Parathyroid adenoma (tissue), 2 donors: Measurements from ENCODE around the gene GRID1.

Experiments used
- H2AFZ ChIP-seq: fragments of 300-600 bp; sonication (generic); one replicate; pipeline ENCODE4 v1.7.0; 2017; ENCODE audit warnings: antibody characterized with exemption, mild to moderate bottlenecking
- H3K27ac ChIP-seq: fragments of 300-600 bp; sonication (generic); one replicate; pipeline ENCODE4 v1.7.0; 2017
- H3K27me3 ChIP-seq: fragments of 300-600 bp; sonication (generic); one replicate; pipeline ENCODE4 v1.7.0; 2017; ENCODE audit warnings: low read length; ENCODE audit not compliant: control insufficient read depth, insufficient read depth
- H3K36me3 ChIP-seq: fragments of 300-600 bp; sonication (generic); one replicate; pipeline ENCODE4 v1.7.0; 2017; ENCODE audit warnings: low read length; ENCODE audit not compliant: control insufficient read depth, insufficient read depth
- H3K4me1 ChIP-seq: fragments of 300-600 bp; sonication (generic); one replicate; pipeline ENCODE4 v1.7.0; 2017; ENCODE audit warnings: control low read depth
- H3K4me2 ChIP-seq: fragments of 300-600 bp; sonication (generic); one replicate; pipeline ENCODE4 v1.7.0; 2017; ENCODE audit warnings: low read length
- H3K4me3 ChIP-seq: fragments of 300-600 bp; sonication (generic); one replicate; pipeline ENCODE4 v1.7.0; 2017; ENCODE audit warnings: low read depth, low read length
- H3K79me2 ChIP-seq: fragments of 300-600 bp; sonication (generic); one replicate; pipeline ENCODE4 v1.7.0; 2017; ENCODE audit warnings: control low read depth
- H3K9ac ChIP-seq: fragments of 300-600 bp; sonication (generic); one replicate; pipeline ENCODE4 v1.7.0; 2017; ENCODE audit warnings: mild to moderate bottlenecking
- H3K9me3 ChIP-seq: fragments of 300-600 bp; sonication (generic); one replicate; pipeline ENCODE4 v1.7.0; 2017; ENCODE audit warnings: low read length; ENCODE audit not compliant: control insufficient read depth
- CTCF ChIP-seq: fragments of 300-600 bp; sonication (generic); IDR thresholded peaks from one replicate; pipeline ENCODE4 v1.7.0; 2017; ENCODE audit warnings: antibody characterized with exemption, mild to moderate bottlenecking
- donor health status: primary hyperparathyroidism.

GRID1 gene

GRCh38 chr10:86164174-86164774 is 202.3 kb downstream of the GRID1 start:
- Histone ChIP-seq H3K4me1 (no peaks in the 10 kb centered on the region), H3K9ac (no peak overlapping the region), H3K4me2 (no peak overlapping the region), H3K27ac (no peak overlapping the region), H3K36me3 (no peaks in the 10 kb centered on the region), H3K4me3 (no peak overlapping the region), H3K27me3 (no peaks in the 10 kb centered on the region), H3K9me3 (no peaks in the 10 kb centered on the region), H2AFZ (no peak overlapping the region), H3K79me2 (no peaks in the 10 kb centered on the region)
- no peak for TF ChIP-seq CTCF

- Histone ChIP-seq H3K36me3 (no peaks in the 10 kb centered on the region), H3K9ac (no peak overlapping the region), H3K27ac (no peak overlapping the region), H3K27me3 (no peaks in the 10 kb centered on the region), H3K4me1 (no peaks in the 10 kb centered on the region), H3K79me2 (no peaks in the 10 kb centered on the region), H3K4me2 (no peak overlapping the region), H3K9me3 (no peaks in the 10 kb centered on the region), H2AFZ (no peak overlapping the region), H3K4me3 (no peak overlapping the region)
- TF ChIP-seq CTCF = no peak
These were observed 202.9 kb downstream of the GRID1 start for GRCh38 chr10:86163522-86164173.

GRCh38 chr10:86162696-86163400 is 203.7 kb downstream of the GRID1 start:
- Histone ChIP-seq H3K79me2 (no peaks in the 10 kb centered on the region), H3K27ac (no peak overlapping the region), H3K36me3 (no peaks in the 10 kb centered on the region), H3K4me3 (no peak overlapping the region), H3K9me3 (no peaks in the 10 kb centered on the region), H3K4me1 (no peaks in the 10 kb centered on the region), H3K4me2 (no peak overlapping the region), H3K9ac (no peak overlapping the region), H3K27me3 (no peaks in the 10 kb centered on the region), H2AFZ (no peak overlapping the region)
- TF ChIP-seq CTCF = no peak

- Histone ChIP-seq H3K9me3 (no peaks in the 10 kb centered on the region), H3K4me3 (no peak overlapping the region), H3K36me3 (no peaks in the 10 kb centered on the region), H3K9ac (no peak overlapping the region), H3K4me2 (no peak overlapping the region), H2AFZ (no peak overlapping the region), H3K4me1 (no peaks in the 10 kb centered on the region), H3K27ac (no peak overlapping the region), H3K79me2 (no peaks in the 10 kb centered on the region), H3K27me3 (no peaks in the 10 kb centered on the region)
- TF ChIP-seq CTCF = no peak
These were observed 204.6 kb downstream of the GRID1 start for GRCh38 chr10:86162036-86162435.
